ENCODE results near the gene SEC14L1.

Gene SEC14L1

DNA sequence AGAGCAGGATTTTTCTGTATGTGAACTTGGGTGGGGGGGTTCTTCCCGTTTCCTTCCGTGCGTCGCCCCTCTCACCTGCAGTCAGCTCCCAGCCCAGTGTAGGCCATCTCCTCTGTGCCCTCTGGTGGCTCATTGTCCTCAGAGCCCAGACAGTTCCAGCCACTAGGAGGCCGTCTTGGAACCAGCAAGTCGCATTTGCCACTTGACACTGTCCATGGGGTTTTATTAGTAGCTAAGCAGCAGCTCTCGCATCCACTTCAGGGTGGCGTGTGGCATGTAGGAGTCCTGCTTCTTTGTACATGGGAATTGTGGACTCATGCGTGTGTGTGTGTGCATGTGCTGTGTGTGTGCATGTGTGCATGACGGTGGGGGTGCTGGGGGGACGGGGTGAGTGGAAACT is 74.0 kb downstream of the SEC14L1 start:
- peak; percentile 74 for DNase-seq (ENCODE audit: low spot score)

DNA sequence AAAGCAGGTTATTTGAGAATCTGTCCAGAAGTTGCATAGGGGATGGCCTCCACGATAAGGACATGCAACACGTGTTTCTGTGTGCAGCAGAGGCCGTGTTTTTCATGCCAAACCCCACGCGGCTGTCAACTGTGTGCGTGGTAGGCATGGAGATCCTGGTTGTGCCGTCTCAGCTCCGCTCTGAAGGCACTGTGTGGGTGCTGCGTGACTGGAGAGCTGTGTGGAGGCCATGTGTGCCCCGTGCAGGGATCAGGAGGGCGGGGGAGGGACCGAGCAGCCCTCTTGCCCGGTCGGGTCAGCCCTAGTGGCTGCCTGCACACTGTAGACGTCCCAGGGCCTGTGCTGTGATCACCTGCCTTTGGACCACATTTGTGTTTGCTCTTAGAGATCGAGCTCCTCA is 74.5 kb downstream of the SEC14L1 start:
- no peak for DNase-seq (ENCODE audit: low spot score)

DNA sequence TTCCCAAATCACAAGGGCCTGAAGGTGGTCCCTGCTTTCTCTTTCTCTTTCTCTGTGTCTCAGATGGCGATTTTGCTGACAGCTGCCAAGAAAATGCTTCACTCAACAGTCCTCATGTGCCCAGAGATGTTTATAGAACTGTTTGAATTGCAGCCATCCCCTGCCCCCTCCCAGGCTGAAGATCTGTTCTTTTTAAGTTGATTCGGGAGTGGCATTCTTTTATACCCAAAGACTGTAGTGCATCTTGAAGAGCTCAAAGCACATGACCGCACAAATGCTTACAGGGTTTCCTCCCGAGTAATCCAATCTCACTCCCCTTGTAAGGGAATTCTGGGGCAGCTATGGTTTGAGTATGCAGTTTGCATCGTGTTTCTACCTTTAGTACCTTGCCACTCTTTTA is 75.7 kb downstream of the SEC14L1 start:
- DNase-seq (ENCODE audit: low spot score), result no peak

DNA sequence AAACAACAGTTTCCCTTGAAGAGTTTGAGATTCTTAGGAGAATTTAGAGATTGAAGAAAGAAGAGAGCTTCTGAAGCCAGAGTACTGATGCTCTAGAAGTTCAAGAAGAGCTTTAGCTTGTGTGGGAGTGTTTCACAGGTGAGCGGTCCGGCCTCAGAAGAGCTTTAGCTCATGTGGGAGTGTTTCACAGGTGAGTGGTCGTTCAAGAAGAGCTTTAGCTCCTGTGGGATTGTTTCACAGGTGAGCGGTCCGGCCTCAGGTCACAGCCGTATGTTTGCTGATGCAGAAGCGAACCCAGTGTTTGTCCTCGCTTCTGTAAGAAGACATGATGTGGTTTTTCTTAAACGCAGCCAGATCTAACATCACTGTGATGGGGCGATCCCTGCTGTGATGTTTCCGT is 76.4 kb downstream of the SEC14L1 start:
- DNase-seq (ENCODE audit: low spot score), result no peak

DNA sequence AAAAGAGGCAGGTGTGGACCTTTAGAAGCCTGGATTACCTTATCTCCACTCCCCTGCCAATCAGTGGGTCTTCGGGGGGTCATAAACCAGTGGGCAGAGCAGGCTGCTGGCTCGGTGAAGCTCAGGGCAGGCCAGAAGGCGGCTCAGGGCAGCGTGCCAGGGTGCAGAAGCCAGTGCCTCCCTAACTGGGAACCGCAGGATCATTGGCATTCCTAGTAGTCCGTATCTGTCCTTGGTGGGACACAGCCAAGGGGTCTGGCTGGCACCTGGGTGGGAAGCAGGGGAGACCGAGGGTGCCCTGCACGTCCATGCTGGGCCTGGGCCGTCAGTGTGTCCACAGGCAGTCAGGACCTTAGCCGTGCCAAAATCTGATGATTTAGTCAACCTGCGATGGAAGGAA is 76.8 kb downstream of the SEC14L1 start:
- DNase-seq (ENCODE audit: low spot score), result no peak

DNA sequence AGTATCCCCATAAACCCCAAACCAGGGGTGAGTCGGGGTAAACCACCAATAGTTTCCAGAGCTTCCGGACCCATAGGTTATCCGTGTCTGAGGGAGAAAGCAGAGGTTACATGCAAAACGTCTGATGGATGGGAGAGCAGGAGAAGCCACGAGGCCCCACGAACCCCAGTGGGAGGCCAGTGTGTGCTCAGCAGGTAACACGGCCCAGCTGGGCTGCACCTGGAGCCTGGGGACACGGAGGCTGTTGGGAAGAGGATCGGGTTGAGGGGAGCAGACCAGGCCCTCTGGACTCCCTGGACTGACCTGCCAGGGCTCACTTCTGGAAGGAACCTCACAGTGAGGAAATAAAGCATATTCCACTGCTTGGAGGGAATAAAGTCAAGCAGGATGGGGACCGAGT is 78.1 kb downstream of the SEC14L1 start:
- DNase-seq (ENCODE audit: low spot score), result no peak

DNA sequence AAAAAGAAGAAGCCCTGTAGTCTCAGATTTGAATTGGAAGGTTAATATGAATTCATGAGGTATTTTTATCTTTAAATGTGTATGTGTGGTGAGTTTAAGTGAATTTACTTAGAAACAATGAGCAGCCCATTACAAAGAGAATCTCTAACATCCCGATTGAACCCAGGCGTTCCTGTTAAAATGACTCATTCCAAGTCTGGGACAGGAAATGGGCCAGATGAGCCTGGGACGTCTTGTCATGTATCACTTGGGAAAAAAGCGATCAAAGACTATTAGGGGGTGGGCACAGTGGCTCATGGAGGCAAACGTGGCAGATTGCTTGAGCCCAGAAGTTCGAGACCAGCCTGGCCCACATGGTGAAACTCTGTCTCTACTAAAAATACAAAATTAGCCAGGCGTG is 81.6 kb downstream of the SEC14L1 start:
- DNase-seq (ENCODE audit: low spot score), result no peak

DNA sequence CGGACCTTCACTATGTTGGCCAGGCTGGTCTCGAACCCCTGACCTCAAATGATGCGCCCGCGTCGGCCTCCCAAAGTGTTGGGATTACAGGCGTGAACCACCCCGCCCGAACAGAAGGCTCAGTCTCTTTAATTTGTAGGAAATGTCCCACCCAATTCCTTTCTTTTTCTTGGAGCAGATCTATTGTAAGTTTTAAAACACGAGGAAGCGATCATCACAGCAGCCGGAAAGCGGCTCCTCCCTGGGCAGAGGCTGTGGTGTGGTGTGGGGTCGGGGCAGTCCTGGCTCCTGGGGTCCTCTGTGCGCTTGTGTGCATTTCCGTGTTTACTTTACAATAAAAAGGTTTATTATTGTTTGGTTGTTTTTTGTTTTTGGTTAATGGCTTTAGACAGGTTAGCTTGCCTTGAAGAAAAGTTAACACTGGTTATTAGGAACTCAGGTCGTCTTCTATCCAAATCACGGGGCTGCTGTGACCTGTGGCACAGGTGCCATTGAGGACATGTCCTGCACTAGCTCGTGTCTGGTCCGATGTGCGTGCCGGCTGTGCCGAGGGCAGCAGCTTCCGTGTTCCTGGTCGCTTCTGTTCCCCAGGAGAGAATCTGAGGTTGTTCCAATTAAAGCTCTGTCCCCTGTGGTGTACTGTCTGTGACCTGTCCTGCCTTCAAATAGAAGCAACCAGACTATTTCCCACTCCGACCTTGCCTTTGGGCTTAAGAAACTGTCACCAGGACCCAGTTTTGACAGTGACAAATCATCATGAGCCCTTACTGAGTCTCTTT is 83.1 kb downstream of the SEC14L1 start:
- DNase-seq (ENCODE audit: low spot score), result no peak

DNA sequence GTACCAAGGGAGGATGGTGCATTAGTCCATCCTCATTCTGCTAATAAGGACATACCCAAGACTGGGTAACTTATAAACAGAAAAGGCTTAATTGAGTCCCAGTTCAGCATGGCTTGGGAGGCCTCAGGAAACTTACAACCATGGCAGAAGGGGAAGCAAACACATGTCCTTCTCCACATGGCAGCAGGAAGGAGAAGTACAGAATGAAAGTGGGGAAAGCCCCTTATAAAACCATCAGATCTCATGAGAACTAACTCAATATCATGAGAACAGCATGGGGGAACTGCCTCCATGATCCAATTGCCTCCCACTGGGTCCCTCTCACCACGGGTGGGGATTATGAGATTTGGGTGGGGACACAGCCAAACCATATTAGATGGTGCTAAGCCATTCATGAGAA is 84.5 kb downstream of the SEC14L1 start:
- DNase-seq (ENCODE audit: low spot score), result no peak

DNA sequence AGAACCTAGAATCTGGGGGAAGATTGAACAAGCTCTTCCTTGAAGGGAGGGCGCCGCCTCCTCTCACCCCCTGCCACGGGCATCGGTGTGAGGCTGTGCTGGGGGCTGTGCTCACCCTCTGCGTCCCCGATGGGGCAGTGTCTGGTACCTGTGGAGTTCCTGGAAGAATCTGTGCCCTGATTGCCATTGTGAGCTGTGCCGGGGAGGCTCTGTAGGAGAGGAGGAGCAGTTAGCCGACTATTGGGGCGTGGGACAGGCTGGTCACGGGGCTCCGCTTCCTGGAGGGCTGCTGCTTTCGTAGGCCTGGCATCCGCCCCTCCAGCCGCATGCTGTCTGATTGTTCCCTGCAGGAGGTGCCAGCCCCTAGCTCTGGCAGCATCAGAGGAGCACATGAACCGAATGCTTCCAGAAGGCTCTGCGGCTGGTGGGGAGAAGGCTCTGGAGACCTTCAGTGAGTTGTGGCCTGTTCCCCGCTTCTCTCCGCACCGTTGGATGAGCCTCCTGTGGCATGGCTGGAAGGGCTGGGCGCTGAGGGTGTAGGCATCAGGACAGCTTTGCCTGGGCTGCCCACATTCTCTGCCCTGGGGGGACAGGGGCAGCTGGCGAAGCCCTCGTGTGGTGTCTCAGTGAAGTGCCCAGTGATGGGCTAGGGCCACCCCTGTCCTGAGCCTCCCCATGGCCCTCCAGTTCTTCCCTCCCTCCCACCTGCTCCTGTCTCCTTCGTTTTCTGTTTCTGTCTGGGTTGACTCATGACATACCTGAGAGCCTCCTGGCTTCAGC is 86.9 kb downstream of the SEC14L1 start:
- DNase-seq (ENCODE audit: low spot score), result no peak

DNA sequence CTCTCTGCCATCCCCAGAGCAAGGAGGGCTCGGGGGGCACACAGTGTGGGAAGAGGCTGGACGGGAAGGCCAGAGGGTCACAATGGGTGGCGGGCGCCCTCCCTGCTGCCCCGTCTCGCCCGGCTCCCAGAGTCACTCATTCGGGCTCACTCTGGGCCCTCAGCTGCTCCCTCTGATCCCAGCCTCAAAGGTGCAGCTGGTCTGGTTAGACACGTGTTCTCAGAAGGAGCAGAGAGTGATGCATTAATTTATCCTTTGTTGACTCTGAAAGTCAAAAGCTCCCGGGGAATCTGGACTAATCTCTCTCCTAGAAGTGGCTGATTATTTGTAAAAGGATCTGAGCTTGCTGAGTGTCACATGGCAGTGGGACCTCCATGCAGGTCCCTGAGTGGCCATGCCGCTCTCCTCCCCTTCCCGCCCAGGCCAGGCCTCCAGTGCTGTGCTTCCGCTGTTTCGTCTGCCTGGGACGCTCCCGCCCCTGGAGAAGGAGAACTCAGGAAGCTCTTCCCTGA is 87.5 kb downstream of the SEC14L1 start:
- no peak for DNase-seq (ENCODE audit: low spot score)

DNA sequence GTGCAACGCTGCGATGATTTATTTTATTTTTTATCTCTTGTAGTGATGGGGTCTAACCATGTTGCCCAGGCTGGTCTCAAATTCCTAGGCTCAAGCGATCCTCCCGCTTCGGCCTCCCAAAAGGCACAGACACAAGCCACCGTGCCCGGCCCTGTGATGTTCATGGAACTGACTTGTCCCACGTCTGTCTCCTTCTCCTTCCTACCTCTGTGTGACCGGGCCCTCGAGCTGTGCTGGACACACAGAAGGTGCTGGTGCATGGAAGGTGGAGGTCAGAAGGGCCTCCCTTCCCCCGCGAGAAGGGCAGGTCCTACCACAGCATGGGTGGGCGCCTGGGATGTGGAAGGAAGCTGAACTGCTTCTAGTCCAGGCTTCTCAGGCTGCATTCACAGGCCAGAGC is 88.0 kb downstream of the SEC14L1 start:
- DNase-seq (ENCODE audit: low spot score), result no peak

DNA sequence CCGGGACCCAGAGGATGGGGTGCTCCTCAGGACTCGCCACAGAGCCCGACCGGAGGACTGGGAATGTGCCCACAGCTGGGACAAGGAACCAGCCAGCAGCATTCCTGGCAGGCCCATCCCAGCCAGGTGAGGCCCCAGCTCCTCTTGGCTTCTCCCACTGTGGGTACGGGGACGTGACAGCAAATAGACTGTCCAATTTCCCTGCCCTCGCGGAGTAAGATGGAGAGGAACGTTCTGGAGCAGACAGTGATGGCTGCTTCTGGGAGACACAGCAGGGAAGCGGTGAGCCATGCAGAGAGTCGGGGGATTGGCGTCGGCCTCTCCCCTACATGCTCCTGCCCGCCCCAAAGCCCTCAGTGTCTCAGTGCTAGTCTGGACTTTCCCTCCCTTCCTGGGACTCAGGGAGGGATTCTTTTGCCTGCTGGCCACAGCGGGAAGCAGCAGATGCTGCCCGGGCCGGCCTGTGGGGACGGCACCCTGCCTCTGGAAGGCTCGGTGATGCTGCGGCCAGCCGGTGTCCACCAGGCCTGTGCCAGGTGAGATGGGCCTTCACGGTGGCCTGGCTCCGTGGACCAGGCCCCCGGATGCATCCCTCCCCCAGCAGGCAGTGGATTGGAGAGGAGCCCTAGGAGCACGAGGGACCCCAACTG is 89.1 kb downstream of the SEC14L1 start:
- DNase-seq (ENCODE audit: low spot score), result no peak

DNA sequence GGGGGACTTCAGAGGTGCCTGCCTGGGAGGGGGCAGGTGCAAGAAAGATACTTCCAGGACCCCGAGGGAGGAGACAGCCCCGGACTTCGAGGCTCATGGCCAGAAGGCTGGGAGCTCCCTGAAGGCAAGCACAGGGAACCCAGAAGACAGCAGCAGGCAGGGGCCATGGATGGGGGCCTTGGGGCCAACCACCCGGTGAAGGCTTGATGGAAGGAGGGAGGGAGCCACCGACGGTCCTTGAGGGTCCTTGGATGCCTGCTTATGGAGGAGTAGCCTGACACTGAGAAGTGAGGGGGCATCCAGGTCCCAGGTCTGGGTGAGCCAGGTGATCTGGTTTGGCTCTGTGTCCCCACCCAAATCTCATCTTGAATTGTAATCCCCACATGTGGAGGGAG is 89.7 kb downstream of the SEC14L1 start:
- no peak for DNase-seq (ENCODE audit: low spot score)

DNA sequence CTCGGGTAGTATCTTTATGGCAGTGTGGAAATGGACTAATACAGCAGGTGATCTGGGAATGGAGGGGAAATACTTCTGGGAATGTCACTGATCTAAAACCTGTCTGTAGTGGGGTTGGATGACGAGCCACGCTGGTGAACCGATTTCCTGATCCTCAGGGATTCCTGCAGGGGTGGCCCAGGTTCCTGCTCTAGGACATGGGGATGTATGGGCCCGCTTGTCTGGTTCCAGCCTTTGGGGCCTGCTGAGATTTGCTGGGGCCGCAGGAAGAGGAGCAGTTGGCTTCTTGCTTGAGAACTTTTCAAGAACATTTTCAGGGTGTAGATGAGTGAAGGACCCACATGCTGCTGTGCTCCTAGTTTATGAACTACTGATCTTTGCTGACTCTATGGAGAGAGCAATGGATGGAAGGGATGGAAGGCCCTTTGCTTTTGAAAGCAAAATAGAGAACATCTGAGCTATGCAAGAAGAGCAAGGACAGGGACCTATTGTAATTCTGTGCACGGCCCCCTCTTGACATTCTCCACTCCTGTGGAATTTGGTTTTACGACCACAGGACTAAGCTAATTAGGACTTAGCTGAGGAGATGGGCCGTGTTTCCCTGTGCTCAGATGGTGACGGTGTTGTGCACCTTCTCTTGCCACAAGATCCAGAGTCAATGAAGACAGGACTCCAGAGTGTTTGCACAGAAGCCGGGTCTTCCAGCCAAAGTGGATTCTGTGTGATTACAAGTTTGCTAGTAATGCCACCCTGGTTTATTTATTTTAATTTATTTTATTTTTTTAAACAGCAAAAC is 90.5 kb downstream of the SEC14L1 start:
- DNase-seq (ENCODE audit: low spot score), result no peak

DNA sequence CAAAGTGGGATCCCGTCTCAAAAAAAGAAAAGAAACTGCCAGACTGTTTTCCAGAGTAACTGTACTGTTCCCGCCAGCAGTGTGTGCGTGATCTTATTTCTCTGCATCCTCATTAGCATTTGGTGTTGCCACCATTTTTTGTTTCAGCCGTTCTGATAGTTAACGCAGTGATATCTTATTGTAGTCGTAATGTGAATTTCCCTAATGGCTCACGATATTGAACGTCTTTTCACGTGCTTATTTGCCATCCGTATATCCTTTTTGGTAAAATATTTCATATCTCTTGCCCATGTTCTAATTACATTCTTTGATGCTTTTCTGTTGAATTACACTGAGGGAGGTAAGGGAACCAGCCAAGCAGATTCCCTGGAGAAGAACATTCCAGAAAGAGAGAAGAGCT is 92.4 kb downstream of the SEC14L1 start:
- DNase-seq (ENCODE audit: low spot score), result no peak

DNA sequence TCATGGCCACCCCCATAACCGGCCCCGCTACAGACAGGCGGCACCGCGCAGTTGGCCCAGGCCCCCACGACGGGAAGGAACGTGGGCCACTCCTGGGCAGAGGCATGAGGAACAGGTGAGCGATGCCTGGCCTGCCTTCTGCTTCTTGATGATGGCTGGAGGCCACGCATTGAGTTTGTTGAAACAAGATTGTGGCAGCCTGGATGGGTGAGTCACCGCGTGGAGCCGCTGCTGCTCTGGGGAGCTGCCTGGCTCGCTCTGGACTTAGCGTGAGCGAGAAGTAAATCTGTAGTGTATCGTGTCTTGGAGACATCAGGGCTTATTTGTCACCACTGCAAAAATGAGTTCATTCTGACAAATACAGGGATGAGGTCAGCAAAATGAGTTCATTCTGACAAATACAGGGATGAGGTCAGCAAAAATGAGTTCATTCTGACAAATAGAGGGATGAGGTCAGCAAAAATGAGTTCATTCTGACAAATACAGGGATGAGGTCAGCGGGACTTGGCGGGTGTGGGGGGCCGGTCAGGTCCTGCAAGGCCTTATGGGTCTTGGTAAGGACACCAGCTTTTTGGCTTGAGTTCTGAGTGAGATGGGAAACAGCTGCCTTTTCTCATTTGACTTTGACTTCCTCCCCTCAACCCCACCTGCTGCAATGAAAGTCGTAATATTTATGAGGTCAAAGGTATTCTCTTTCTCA is 93.0 kb downstream of the SEC14L1 start:
- DNase-seq (ENCODE audit: low spot score), result no peak

DNA sequence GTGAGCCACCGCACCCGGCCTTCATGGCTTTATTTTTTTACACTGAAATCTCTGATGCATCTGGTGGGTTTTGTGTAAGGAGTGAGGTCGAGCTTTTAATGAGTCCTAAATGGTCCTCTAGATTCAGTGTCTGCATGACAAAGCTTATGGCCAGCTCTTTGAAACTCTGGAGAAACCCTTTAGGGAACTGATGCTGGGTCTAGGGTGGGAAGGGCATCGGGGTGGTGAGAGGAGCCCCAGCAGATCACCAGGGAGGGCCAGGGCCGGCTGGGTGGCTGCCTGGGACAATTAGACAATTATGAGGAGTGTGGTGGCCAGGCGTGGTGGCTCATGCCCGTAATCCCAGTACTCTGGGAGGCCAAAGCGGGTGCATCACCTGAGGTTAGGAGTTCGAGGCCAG is 93.9 kb downstream of the SEC14L1 start:
- no peak for DNase-seq (ENCODE audit: low spot score)

DNA sequence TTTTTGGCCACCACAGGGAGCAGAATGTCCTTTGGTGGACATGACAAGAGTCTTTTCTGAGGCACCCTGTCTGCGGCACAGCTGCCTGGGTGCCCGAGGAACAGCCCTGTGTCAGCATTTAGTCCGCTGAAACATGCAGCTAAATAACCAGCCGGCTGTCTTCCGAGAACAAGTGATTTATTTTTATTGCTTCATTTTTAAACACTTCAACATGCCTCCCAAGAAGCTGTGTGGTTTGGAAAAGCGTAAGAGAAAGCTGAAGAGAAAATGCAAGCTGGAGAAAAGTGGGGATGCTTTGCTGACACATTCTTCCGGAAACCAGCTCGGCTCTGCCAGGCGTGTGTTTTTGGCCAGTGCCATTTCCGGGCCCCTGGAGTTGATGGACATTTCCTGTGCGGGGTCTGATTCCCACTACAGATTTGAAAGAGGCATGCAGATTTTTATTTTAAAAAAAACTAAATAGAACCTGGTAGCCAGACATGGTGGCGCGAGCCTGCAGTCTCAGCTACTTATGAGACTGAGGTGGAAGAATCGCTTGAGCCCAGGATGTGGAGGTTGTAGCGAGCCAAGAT is 94.7 kb downstream of the SEC14L1 start:
- no peak for DNase-seq (ENCODE audit: low spot score)

DNA sequence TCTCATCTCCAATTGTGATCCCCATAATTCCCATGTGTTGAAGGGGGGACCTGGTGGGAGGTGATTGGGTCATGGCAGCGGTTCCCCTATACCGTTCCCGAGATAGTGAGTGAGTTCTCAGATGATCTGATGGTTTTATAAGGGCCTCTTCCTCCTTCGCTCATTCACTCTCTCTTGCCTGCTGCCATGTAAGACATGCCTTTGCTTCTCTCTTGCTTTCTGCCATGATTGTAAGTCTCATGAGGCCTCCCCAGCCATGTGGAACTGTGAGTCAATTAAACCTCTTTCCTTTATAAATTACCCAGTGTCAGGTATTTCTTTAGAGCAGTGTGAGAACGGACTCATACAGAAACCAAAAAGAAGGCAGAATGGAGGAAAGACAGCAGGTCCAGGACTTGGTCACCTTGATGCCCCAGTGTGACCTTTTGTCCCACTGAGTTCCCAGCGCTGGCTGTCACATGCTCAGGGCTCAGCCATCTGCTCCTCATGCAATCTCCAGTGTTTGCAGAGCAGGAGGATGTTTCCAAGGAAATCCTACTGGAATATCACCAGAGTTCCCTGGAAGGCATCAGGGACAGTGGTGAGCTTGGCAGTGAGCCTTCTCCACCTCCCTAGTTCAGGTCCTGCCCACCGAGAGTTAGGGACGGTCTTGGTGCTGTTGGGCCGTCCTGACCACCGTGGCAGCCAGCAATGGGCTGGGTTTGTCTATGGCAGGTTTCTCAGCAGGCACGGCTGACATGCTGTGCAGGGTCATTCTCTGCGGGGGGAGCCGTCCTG is 96.7 kb downstream of the SEC14L1 start:
- DNase-seq (ENCODE audit: low spot score), result no peak

Measured in ecto neural progenitor cell (in vitro differentiated cells).